T-helper 17 cell (primary cell): ENCODE measurements around the gene ENOPH1. TPM values are rescaled to one million over a fixed set of nuclear protein-coding genes. Genes with fewer than 3 reads are reported as not detected.
"Not testable (repeated sequence)": the region's sequence is repeated elsewhere in the genome, so short reads cannot be mapped to it uniquely, and the experiment has no call there.

ENCODE experiments used
- ATAC-seq: fragments of 150-1000 bp; cut with Tn5 transposase; 2 replicates; pipeline ENCODE4 v1.10.0; 2021; ENCODE audit warnings: mild to moderate bottlenecking, moderate library complexity
- DNase-seq, 3 donors: peaks; one replicate each; pipeline versions ENCODE4 v3.0.0 to v3.0.0-alpha.2; 2020 to 2021
- H3K9me3 ChIP-seq: one replicate; pipeline ENCODE4 v1.7.0; 2013; ENCODE audit warnings: low read length, mild to moderate bottlenecking; ENCODE audit not compliant: control insufficient read depth, poor library complexity, severe bottlenecking
- H3K27ac Mint-ChIP-seq: one replicate; pipeline ENCODE4 v1.8.0; 2022; ENCODE audit warnings: mild to moderate bottlenecking, moderate library complexity, mixed read lengths
- H3K27me3 Mint-ChIP-seq: one replicate; pipeline ENCODE4 v1.8.0; 2022; ENCODE audit warnings: mixed read lengths
- H3K36me3 Mint-ChIP-seq: one replicate; pipeline ENCODE4 v1.8.0; 2022; ENCODE audit warnings: low read depth, mixed read lengths
- H3K4me1 Mint-ChIP-seq: one replicate; pipeline ENCODE4 v1.8.0; 2022; ENCODE audit warnings: mild to moderate bottlenecking, mixed read lengths
- H3K4me3 Mint-ChIP-seq: one replicate; pipeline ENCODE4 v1.8.0; 2022; ENCODE audit warnings: mild to moderate bottlenecking, moderate library complexity, mixed read lengths
- total RNA-seq, 4 donors: library from RNA in 2 of 4; stranded (reverse) in 2 of 4; gene quantifications; one replicate each; pipeline ENCODE4 v1.2.3 and lab custom pipeline; 2022 to 2026

ENOPH1 gene
- total RNA-seq (10 to 100 TPM; 18.3 to 22.4 TPM), total RNA-seq (lab: John Stamatoyannopoulos, UW) (32.6 to 47.7 reads per million in 2 donors)

- H3K36me3 Mint-ChIP-seq, result peaks cover 6% of the 10 kb centered on the region
- ATAC-seq (peak; percentile 78), DNase-seq (peak; percentile 91 to 94 (median 94))
- no peaks in the 10 kb centered on the region for H3K9me3 ChIP-seq
- no peaks in the 10 kb centered on the region for H3K27me3 Mint-ChIP-seq
- H3K4me1 Mint-ChIP-seq, result peaks cover 42% of the 10 kb centered on the region
- H3K27ac Mint-ChIP-seq, result peak within 1 kb of the TSS; percentile 97
- peak within 1 kb of the TSS; percentile 98 for H3K4me3 Mint-ChIP-seq
Observed at GRCh38 chr4:82430193-82430963, at the start of gene ENOPH1, which contains the start of gene HNRNPDL. TSS of gene ENOPH1 (plus strand) at chr4:82430590. CDS start at chr4:82430830, 240 bp downstream. TSS of gene HNRNPDL (minus strand) at chr4:82430462. CDS start at chr4:82429690, 772 bp downstream.

DNA sequence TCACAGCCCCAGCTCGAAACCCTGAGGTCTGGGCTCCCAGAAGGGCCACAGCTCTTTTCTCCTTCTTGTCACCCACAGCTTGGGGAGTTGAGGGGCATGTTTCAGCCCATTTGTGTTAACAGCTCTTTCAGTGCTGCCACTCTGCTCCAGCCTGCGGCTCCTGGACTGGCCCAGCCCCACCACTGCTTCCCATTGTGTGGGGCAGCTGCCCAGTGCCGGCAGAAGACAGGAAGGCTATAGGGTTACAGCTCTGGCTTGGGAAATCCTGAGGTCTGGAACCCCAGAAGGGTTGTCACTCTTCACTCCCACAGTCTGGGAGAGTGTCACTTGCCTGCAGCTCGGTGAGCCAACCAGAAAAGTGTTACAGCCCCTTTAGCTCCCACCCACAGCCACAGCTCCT is 49.6 kb upstream of the ENOPH1 start:
- ATAC-seq, result no peak
- Mint-ChIP-seq H3K4me3 (no peak overlapping the region), H3K36me3 (peaks cover 6% of the 10 kb centered on the region), H3K27me3 (no peaks in the 10 kb centered on the region), H3K4me1 (peaks cover 15% of the 10 kb centered on the region), H3K27ac (no peak overlapping the region)
- H3K9me3 ChIP-seq, result no peaks in the 10 kb centered on the region
- DNase-seq, result no peak

GRCh38 chr4:82381235-82381634 is 49.2 kb upstream of the ENOPH1 start:
- no peak for DNase-seq

DNA sequence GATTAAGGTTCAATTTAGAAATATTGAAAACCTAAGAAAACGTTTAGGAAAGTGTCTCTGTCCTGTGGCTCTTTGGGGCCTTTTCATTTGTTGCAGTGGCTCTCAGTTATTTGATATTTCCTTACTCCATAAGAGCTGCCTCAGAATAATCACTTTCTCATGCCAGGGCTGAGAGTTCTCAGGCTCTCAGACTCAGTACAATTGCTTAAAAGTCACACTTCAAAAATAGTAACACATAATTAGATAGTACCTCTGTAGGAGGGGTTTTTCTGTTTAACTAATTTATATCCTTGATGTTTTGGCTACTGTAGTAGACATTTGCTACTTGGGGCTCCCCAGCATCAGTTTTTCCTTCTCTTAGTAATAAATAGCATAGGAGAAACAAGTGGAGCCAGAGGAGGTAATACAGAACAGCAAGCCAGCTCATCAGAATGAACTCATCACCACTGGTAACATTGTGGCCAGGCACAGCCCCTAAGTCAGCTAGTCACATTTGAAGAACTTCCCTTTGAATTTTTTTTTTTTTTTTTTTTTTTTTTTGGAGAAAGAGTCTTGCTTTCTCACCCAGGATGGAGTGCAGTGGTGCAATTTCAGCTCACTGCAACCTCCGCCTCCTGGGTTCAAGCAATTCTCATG is 48.6 kb upstream of the ENOPH1 start:
- H3K9me3 ChIP-seq, result no peaks in the 10 kb centered on the region
- DNase-seq, result no peak
- H3K36me3 Mint-ChIP-seq, result peaks cover 6% of the 10 kb centered on the region
- H3K4me3 Mint-ChIP-seq, result no peak overlapping the region
- H3K27me3 Mint-ChIP-seq, result no peaks in the 10 kb centered on the region
- peaks cover 8% of the 10 kb centered on the region for H3K4me1 Mint-ChIP-seq
- ATAC-seq, result no peak
- no peak overlapping the region for H3K27ac Mint-ChIP-seq

More at GRCh38 chr4:82381235-82381634, 49.2 kb upstream of the ENOPH1 start:
- no peaks in the 10 kb centered on the region for H3K9me3 ChIP-seq
- Mint-ChIP-seq H3K27me3 (no peaks in the 10 kb centered on the region), H3K36me3 (peaks cover 6% of the 10 kb centered on the region), H3K4me1 (peaks cover 12% of the 10 kb centered on the region), H3K27ac (no peak overlapping the region), H3K4me3 (no peak overlapping the region)
- ATAC-seq, result no peak

- no peaks in the 10 kb centered on the region for H3K27me3 Mint-ChIP-seq
- H3K4me1 Mint-ChIP-seq, result peaks cover 8% of the 10 kb centered on the region
- no peak overlapping the region for H3K4me3 Mint-ChIP-seq
- H3K36me3 Mint-ChIP-seq, result peaks cover 6% of the 10 kb centered on the region
- no peak for ATAC-seq
- no peak overlapping the region for H3K27ac Mint-ChIP-seq
- no peak for DNase-seq
- no peaks in the 10 kb centered on the region for H3K9me3 ChIP-seq
Observed at GRCh38 chr4:82382751-82383150, 47.6 kb upstream of the ENOPH1 start.

- ATAC-seq, H3K4me1 Mint-ChIP-seq, H3K9me3 ChIP-seq, DNase-seq, H3K27ac Mint-ChIP-seq, H3K27me3 Mint-ChIP-seq, H3K4me3 Mint-ChIP-seq, H3K36me3 Mint-ChIP-seq: not testable (repeated sequence)
Observed at GRCh38 chr4:82386312-82386711, 44.1 kb upstream of the ENOPH1 start.

- H3K9me3 ChIP-seq, result no peaks in the 10 kb centered on the region
- ATAC-seq (no peak), DNase-seq (no peak)
- no peak overlapping the region for H3K27ac Mint-ChIP-seq
- H3K4me3 Mint-ChIP-seq, result no peak overlapping the region
- H3K27me3 Mint-ChIP-seq, result no peaks in the 10 kb centered on the region
- H3K4me1 Mint-ChIP-seq, result peaks cover 4% of the 10 kb centered on the region
- H3K36me3 Mint-ChIP-seq, result peaks cover 2% of the 10 kb centered on the region
Observed at GRCh38 chr4:82388405-82388804, 42.0 kb upstream of the ENOPH1 start.

- not testable (repeated sequence) for H3K27ac Mint-ChIP-seq, H3K36me3 Mint-ChIP-seq, ATAC-seq, H3K4me3 Mint-ChIP-seq, DNase-seq, H3K4me1 Mint-ChIP-seq, H3K27me3 Mint-ChIP-seq, H3K9me3 ChIP-seq
Observed at GRCh38 chr4:82390061-82390460, 40.3 kb upstream of the ENOPH1 start.

DNA sequence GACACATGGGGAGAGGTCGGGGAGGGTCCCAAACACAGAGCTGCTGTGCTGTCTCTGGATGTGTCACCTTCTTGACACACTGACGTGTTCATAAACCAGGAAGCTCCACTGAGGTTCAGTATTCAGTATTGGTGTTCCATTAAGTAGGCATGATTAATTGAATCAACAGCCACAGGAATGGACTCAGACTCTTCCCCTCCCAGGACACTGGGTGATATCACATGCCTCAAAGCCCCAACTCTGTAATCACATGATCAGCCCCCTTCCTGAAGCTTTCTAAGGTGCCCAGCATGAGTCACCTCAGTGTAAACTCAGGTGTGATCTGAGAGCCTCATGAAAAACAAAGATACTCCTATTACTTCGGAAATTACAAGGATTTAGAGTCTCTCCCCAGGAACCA is 35.5 kb upstream of the ENOPH1 start:
- DNase-seq (no peak), ATAC-seq (no peak)
- H3K27ac Mint-ChIP-seq, result no peak overlapping the region
- H3K4me1 Mint-ChIP-seq, result no peaks in the 10 kb centered on the region
- H3K27me3 Mint-ChIP-seq, result peaks cover 17% of the 10 kb centered on the region
- no peaks in the 10 kb centered on the region for H3K9me3 ChIP-seq
- peaks cover 3% of the 10 kb centered on the region for H3K36me3 Mint-ChIP-seq
- no peak overlapping the region for H3K4me3 Mint-ChIP-seq

GRCh38 chr4:82397527-82397926 is 32.9 kb upstream of the ENOPH1 start:
- Mint-ChIP-seq H3K27me3 (peaks cover 30% of the 10 kb centered on the region), H3K4me3 (no peak overlapping the region), H3K27ac (no peak overlapping the region), H3K36me3 (peaks cover 3% of the 10 kb centered on the region), H3K4me1 (no peaks in the 10 kb centered on the region)
- DNase-seq (no peak), ATAC-seq (no peak)
- H3K9me3 ChIP-seq, result no peaks in the 10 kb centered on the region

GRCh38 chr4:82398263-82398662 is 32.1 kb upstream of the ENOPH1 start:
- ATAC-seq (no peak), DNase-seq (no peak)
- Mint-ChIP-seq H3K36me3 (peaks cover 3% of the 10 kb centered on the region), H3K27ac (no peak overlapping the region), H3K4me3 (no peak overlapping the region), H3K27me3 (peaks cover 30% of the 10 kb centered on the region), H3K4me1 (no peaks in the 10 kb centered on the region)
- H3K9me3 ChIP-seq, result no peaks in the 10 kb centered on the region

DNA sequence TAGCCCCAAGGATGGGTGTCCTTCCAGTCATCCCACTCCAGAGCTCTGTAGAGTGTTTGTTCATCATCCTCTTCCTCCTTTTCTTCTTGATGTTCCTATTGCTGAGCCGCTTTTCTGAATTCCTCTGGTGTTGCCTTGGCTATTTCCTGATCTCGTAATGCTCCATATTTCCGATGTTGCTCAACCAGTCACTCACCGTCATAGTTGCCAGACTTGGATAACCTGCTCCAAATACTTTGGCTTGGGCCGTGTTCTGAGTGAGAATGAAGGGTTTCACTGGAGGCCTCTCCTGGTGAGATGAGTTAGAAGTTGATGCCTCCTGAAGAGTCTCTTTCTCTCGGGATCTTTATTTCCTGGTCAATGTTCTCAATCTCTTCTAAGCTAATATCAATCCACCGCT is 28.8 kb upstream of the ENOPH1 start:
- no peaks in the 10 kb centered on the region for H3K9me3 ChIP-seq
- H3K4me1 Mint-ChIP-seq, result peaks cover 2% of the 10 kb centered on the region
- ATAC-seq (no peak), DNase-seq (no peak)
- no peak overlapping the region for H3K4me3 Mint-ChIP-seq
- no peak overlapping the region for H3K27ac Mint-ChIP-seq
- H3K36me3 Mint-ChIP-seq, result no peaks in the 10 kb centered on the region
- H3K27me3 Mint-ChIP-seq, result peaks cover 18% of the 10 kb centered on the region

GRCh38 chr4:82402196-82402775 is 28.1 kb upstream of the ENOPH1 start:
- DNase-seq, result no peak
- Mint-ChIP-seq H3K4me3 (no peak overlapping the region), H3K36me3 (no peaks in the 10 kb centered on the region), H3K27me3 (peaks cover 18% of the 10 kb centered on the region), H3K27ac (no peak overlapping the region), H3K4me1 (peaks cover 2% of the 10 kb centered on the region)
- no peak for ATAC-seq
- H3K9me3 ChIP-seq, result no peaks in the 10 kb centered on the region
